Superior temporal gyrus (tissue), 1 donor: ENCODE results near the gene MTA3.
A peak's percentile ranks its signal among the peaks of the same experiment; 100 is the strongest.
"Not testable (repeated sequence)": the region's sequence is repeated elsewhere in the genome, so short reads cannot be mapped to it uniquely, and the experiment has no call there.

ENCODE experiments used
- DNase-seq: peaks from one replicate; pipeline ENCODE4 v3.0.0-alpha.2; 2016; ENCODE audit errors: extremely low spot score

Gene MTA3

GRCh38 chr2:42567364-42567763 is 1.1 kb upstream of the MTA3 start:
- DNase-seq = peak; percentile 37

- no peak for DNase-seq
Observed at GRCh38 chr2:42567806-42568400, 529 bp upstream of the MTA3 start.

GRCh38 chr2:42569116-42569711 is 782 bp downstream of the MTA3 start:
- DNase-seq = peak; percentile 59

GRCh38 chr2:42569883-42570282 is 1.5 kb downstream of the MTA3 start:
- DNase-seq = no peak

- no peak for DNase-seq
Observed at GRCh38 chr2:42572297-42573081, 4.1 kb downstream of the MTA3 start.

- DNase-seq = no peak
Observed at GRCh38 chr2:42573256-42573655, 4.8 kb downstream of the MTA3 start.

GRCh38 chr2:42575458-42576064 is 7.1 kb downstream of the MTA3 start:
- DNase-seq = no peak

GRCh38 chr2:42578621-42579020 is 10.2 kb downstream of the MTA3 start:
- no peak for DNase-seq

- DNase-seq = no peak
Observed at GRCh38 chr2:42581257-42581656, 12.8 kb downstream of the MTA3 start.

- DNase-seq = not testable (repeated sequence)
Observed at GRCh38 chr2:42584628-42585027, 16.2 kb downstream of the MTA3 start.

- no peak for DNase-seq
Observed at GRCh38 chr2:42585779-42586178, 17.3 kb downstream of the MTA3 start.

GRCh38 chr2:42587526-42588117 is 19.2 kb downstream of the MTA3 start:
- DNase-seq = no peak

GRCh38 chr2:42588121-42588520 is 19.7 kb downstream of the MTA3 start:
- DNase-seq = no peak

GRCh38 chr2:42590176-42590575 is 21.7 kb downstream of the MTA3 start:
- DNase-seq = no peak

- DNase-seq = no peak
Observed at GRCh38 chr2:42593282-42593681, 24.9 kb downstream of the MTA3 start.

GRCh38 chr2:42598656-42599055 is 30.2 kb downstream of the MTA3 start:
- DNase-seq = no peak

GRCh38 chr2:42601076-42601475 is 32.6 kb downstream of the MTA3 start:
- DNase-seq = no peak

- DNase-seq = no peak
Observed at GRCh38 chr2:42602218-42602875, 33.9 kb downstream of the MTA3 start.

- DNase-seq = no peak
Observed at GRCh38 chr2:42602876-42603219, 34.4 kb downstream of the MTA3 start.

- DNase-seq = not testable (repeated sequence)
Observed at GRCh38 chr2:42604341-42604867, 36.0 kb downstream of the MTA3 start.

GRCh38 chr2:42606166-42606565 is 37.7 kb downstream of the MTA3 start:
- not testable (repeated sequence) for DNase-seq
